HG02588 (cell line): ENCODE results near the gene KIAA0408.

Experiments used
- ATAC-seq: cut with Tn5 transposase; IDR thresholded peaks from one replicate; pipeline ENCODE4 v1.9.1; 2021; ENCODE audit warnings: mild to moderate bottlenecking, moderate library complexity; ENCODE audit not compliant: unreplicated experiment

The KIAA0408 gene

GRCh38 chr6:127459231-127459641 is at the start of gene KIAA0408:
KIAA0408 (minus strand) TSS chr6:127459389; CDS start chr6:127453981, 5,408 bp downstream.
- no peak for ATAC-seq

- no peak for ATAC-seq
Observed at GRCh38 chr6:127506894-127507293, 47.7 kb upstream of the KIAA0408 start.

- ATAC-seq: no peak
Observed at GRCh38 chr6:127503022-127503421, 43.8 kb upstream of the KIAA0408 start.

- ATAC-seq: no peak
Observed at GRCh38 chr6:127497410-127497809, 38.2 kb upstream of the KIAA0408 start.

- ATAC-seq: no peak
Observed at GRCh38 chr6:127496471-127496870, 37.3 kb upstream of the KIAA0408 start.

- no peak for ATAC-seq
Observed at GRCh38 chr6:127494240-127494767, 35.1 kb upstream of the KIAA0408 start.

GRCh38 chr6:127489248-127489647 is 30.1 kb upstream of the KIAA0408 start:
- no peak for ATAC-seq

- ATAC-seq: no peak
Observed at GRCh38 chr6:127486934-127487333, 27.7 kb upstream of the KIAA0408 start.

- ATAC-seq: peak; percentile 99
Observed at GRCh38 chr6:127484212-127484863, 25.1 kb upstream of the KIAA0408 start.

- ATAC-seq: peak; percentile 6
Observed at GRCh38 chr6:127483399-127484055, 24.3 kb upstream of the KIAA0408 start.

GRCh38 chr6:127482325-127482724 is 23.1 kb upstream of the KIAA0408 start:
- no peak for ATAC-seq

- no peak for ATAC-seq
Observed at GRCh38 chr6:127481628-127482027, 22.4 kb upstream of the KIAA0408 start.

GRCh38 chr6:127481111-127481510 is 21.9 kb upstream of the KIAA0408 start:
- no peak for ATAC-seq

GRCh38 chr6:127477658-127478057 is 18.5 kb upstream of the KIAA0408 start:
- no peak for ATAC-seq

- no peak for ATAC-seq
Observed at GRCh38 chr6:127475823-127476176, 16.6 kb upstream of the KIAA0408 start.

- no peak for ATAC-seq
Observed at GRCh38 chr6:127475135-127475822, 16.1 kb upstream of the KIAA0408 start.

GRCh38 chr6:127471379-127472255 is 12.4 kb upstream of the KIAA0408 start:
- no peak for ATAC-seq

GRCh38 chr6:127468936-127469335 is 9.7 kb upstream of the KIAA0408 start:
- no peak for ATAC-seq

GRCh38 chr6:127466416-127466815 is 7.2 kb upstream of the KIAA0408 start:
- no peak for ATAC-seq

- ATAC-seq: peak; percentile 92
Observed at GRCh38 chr6:127464881-127465459, 5.8 kb upstream of the KIAA0408 start.
